ENCODE data around the gene EXD3.

EXD3 gene

GRCh38 chr9:137294681-137295237 is 128.2 kb downstream of the EXD3 start:
- no peak for DNase-seq (ENCODE audit: low read depth)

- no peak for DNase-seq (ENCODE audit: low read depth)
These were observed 128.8 kb downstream of the EXD3 start for GRCh38 chr9:137294091-137294680.

- no peak for DNase-seq (ENCODE audit: low read depth)
These were observed 129.4 kb downstream of the EXD3 start for GRCh38 chr9:137293482-137294090.

GRCh38 chr9:137293094-137293481 is 129.9 kb downstream of the EXD3 start:
- DNase-seq (ENCODE audit: low read depth), result no peak

GRCh38 chr9:137286975-137287383 is 136.0 kb downstream of the EXD3 start:
- no peak for DNase-seq (ENCODE audit: low read depth)

GRCh38 chr9:137281345-137282116 is 141.4 kb downstream of the EXD3 start:
- no peak for DNase-seq (ENCODE audit: low read depth)

GRCh38 chr9:137280474-137281344 is 142.3 kb downstream of the EXD3 start:
- DNase-seq (ENCODE audit: low read depth), result no peak

GRCh38 chr9:137279741-137280473 is 143.1 kb downstream of the EXD3 start:
- no peak for DNase-seq (ENCODE audit: low read depth)

- no peak for DNase-seq (ENCODE audit: low read depth)
These were observed 143.9 kb downstream of the EXD3 start for GRCh38 chr9:137278721-137279711.

- DNase-seq (ENCODE audit: low read depth), result no peak
These were observed 144.8 kb downstream of the EXD3 start for GRCh38 chr9:137278061-137278701.

- DNase-seq (ENCODE audit: low read depth), result no peak
These were observed 145.5 kb downstream of the EXD3 start, which contains the start of gene TOR4A for GRCh38 chr9:137277329-137278041. TSS of gene TOR4A (plus strand) at chr9:137277726. CDS start at chr9:137278690, 964 bp downstream.

GRCh38 chr9:137276473-137277328 is 146.3 kb downstream of the EXD3 start:
- no peak for DNase-seq (ENCODE audit: low read depth)

- no peak for DNase-seq (ENCODE audit: low read depth)
These were observed 147.1 kb downstream of the EXD3 start for GRCh38 chr9:137275588-137276472.

- no peak for DNase-seq (ENCODE audit: low read depth)
These were observed 147.8 kb downstream of the EXD3 start for GRCh38 chr9:137275203-137275587.

- DNase-seq (ENCODE audit: low read depth), result no peak
These were observed 149.2 kb downstream of the EXD3 start for GRCh38 chr9:137273611-137274320.

GRCh38 chr9:137273095-137273490 is 149.9 kb downstream of the EXD3 start:
- no peak for DNase-seq (ENCODE audit: low read depth)

Measured in T follicular helper cell (primary cell).